ENCODE measurements around the gene ZNF804A. TPM values are rescaled to one million over a fixed set of nuclear protein-coding genes. Genes with fewer than 3 reads are reported as not detected.

Gene ZNF804A
- total RNA-seq, 6 donors from 2014 or later = 0.46 to 0.89 (median 0.77) TPM; not detected in 1

- no peak for DNase-seq
- H3K27ac ChIP-seq = peak overlapping the region; percentile 79 to 89 (median 88)
- WGBS, 2 donors = 12 to 14% methylated on average over 5 of the region's 5 CpGs
Observed at GRCh38 chr2:184596819-184597411, 1.4 kb upstream of the ZNF804A start.

GRCh38 chr2:184597571-184597991, 748 bp upstream of the ZNF804A start:
- Histone ChIP-seq H3K9me3 (no peaks in the 10 kb centered on the region), H3K4me3 (peak overlapping the region; percentile 9 to 67 (median 56)), H3K27ac (peak overlapping the region; percentile 79 to 89 (median 88)), H3K4me1 (peaks cover 0 to 26% (median 1%) of the 10 kb centered on the region in 4 donors), H3K36me3 (no peaks in the 10 kb centered on the region), H3K27me3 (peaks cover 0 to 10% (median 3%) of the 10 kb centered on the region in 4 donors)
- DNase-seq (peak in 1 of 2 donors; percentile 43), ATAC-seq (ENCODE audit: low FRiP score in 2 of 2) (peak; percentile 68 to 77)
- WGBS, 2 donors = 3 to 6% methylated on average over 14 of the region's 14 CpGs
- TF ChIP-seq, protein P1, sequence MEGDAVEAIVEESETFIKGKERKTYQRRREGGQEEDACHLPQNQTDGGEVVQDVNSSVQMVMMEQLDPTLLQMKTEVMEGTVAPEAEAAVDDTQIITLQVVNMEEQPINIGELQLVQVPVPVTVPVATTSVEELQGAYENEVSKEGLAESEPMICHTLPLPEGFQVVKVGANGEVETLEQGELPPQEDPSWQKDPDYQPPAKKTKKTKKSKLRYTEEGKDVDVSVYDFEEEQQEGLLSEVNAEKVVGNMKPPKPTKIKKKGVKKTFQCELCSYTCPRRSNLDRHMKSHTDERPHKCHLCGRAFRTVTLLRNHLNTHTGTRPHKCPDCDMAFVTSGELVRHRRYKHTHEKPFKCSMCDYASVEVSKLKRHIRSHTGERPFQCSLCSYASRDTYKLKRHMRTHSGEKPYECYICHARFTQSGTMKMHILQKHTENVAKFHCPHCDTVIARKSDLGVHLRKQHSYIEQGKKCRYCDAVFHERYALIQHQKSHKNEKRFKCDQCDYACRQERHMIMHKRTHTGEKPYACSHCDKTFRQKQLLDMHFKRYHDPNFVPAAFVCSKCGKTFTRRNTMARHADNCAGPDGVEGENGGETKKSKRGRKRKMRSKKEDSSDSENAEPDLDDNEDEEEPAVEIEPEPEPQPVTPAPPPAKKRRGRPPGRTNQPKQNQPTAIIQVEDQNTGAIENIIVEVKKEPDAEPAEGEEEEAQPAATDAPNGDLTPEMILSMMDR (IDR thresholded peaks at IDR 0.05) = no peak
- TF ChIP-seq POLR2A (IDR thresholded peaks at IDR 0.05) = peak in 1 of 4 donors; percentile 31

More at GRCh38 chr2:184596819-184597411, 1.4 kb upstream of the ZNF804A start:
- no peaks in the 10 kb centered on the region for H3K36me3 ChIP-seq
- H3K9me3 ChIP-seq = no peaks in the 10 kb centered on the region
- peak in 1 of 2 donors; percentile 62 for ATAC-seq (ENCODE audit: low FRiP score in 2 of 2)
- peaks cover 0 to 26% (median 1%) of the 10 kb centered on the region in 4 donors for H3K4me1 ChIP-seq
- H3K27me3 ChIP-seq = peaks cover 0 to 10% (median 3%) of the 10 kb centered on the region in 4 donors
- TF ChIP-seq, protein P1 (IDR thresholded peaks at IDR 0.05) = no peak
- TF ChIP-seq EP300 (IDR thresholded peaks at IDR 0.05) (no peak), POLR2A (IDR thresholded peaks at IDR 0.05) (no peak), POLR2AphosphoS5 (IDR thresholded peaks at IDR 0.05) (no peak)
- H3K4me3 ChIP-seq = peak overlapping the region in 3 of 4 donors; percentile 53 to 67 (median 60)

- peaks cover 0 to 26% (median 1%) of the 10 kb centered on the region in 4 donors for H3K4me1 ChIP-seq
- ATAC-seq (ENCODE audit: low FRiP score in 2 of 2) (no peak), DNase-seq (no peak)
- H3K27me3 ChIP-seq = peaks cover 0 to 10% (median 3%) of the 10 kb centered on the region in 4 donors
- no peaks in the 10 kb centered on the region for H3K36me3 ChIP-seq
- H3K4me3 ChIP-seq = peak overlapping the region; percentile 9 to 67 (median 56)
- H3K27ac ChIP-seq = peak overlapping the region; percentile 79 to 89 (median 88)
- WGBS, 2 donors = 0 to 3% methylated on average over 11 to 18 of the region's 19 CpGs
- no peaks in the 10 kb centered on the region for H3K9me3 ChIP-seq
- TF ChIP-seq POLR2A (IDR thresholded peaks at IDR 0.05) = no peak
- no peak for TF ChIP-seq POLR2AphosphoS5 (IDR thresholded peaks at IDR 0.05)
- TF ChIP-seq, protein P1 (IDR thresholded peaks at IDR 0.05) = no peak
- no peak for TF ChIP-seq EP300 (IDR thresholded peaks at IDR 0.05)
Observed at GRCh38 chr2:184598002-184598315, 370 bp upstream of the ZNF804A start.

GRCh38 chr2:184599054-184599871, 934 bp downstream of the ZNF804A start:
- peak overlapping the region; percentile 79 to 89 (median 88) for H3K27ac ChIP-seq
- H3K36me3 ChIP-seq = no peaks in the 10 kb centered on the region
- DNase-seq (peak in 1 of 2 donors; percentile 49), ATAC-seq (ENCODE audit: low FRiP score in 2 of 2) (peak; percentile 38 to 61)
- no peaks in the 10 kb centered on the region for H3K9me3 ChIP-seq
- TF ChIP-seq POLR2AphosphoS5 (IDR thresholded peaks at IDR 0.05) (no peak), EP300 (IDR thresholded peaks at IDR 0.05) (no peak), POLR2A (IDR thresholded peaks at IDR 0.05) (no peak)
- TF ChIP-seq, protein P1 (IDR thresholded peaks at IDR 0.05) = no peak
- H3K27me3 ChIP-seq = peaks cover 0 to 10% (median 3%) of the 10 kb centered on the region in 4 donors
- WGBS, 2 donors = 35 to 42% methylated on average over 7 of the region's 7 CpGs
- peak overlapping the region in 3 of 4 donors; percentile 53 to 67 (median 60) for H3K4me3 ChIP-seq
- peaks cover 0 to 26% (median 1%) of the 10 kb centered on the region in 4 donors for H3K4me1 ChIP-seq
